ENCODE results near the gene MST1R. TPM values are rescaled to one million over a fixed set of nuclear protein-coding genes. Genes with fewer than 3 reads are reported as not detected.

Gene MST1R
- total and polyA plus RNA-seq, 2 donors (not counting 3 experiments of a cell fraction or from before 2014, with no cell fraction given): 0.93 to 2.4 TPM

DNA sequence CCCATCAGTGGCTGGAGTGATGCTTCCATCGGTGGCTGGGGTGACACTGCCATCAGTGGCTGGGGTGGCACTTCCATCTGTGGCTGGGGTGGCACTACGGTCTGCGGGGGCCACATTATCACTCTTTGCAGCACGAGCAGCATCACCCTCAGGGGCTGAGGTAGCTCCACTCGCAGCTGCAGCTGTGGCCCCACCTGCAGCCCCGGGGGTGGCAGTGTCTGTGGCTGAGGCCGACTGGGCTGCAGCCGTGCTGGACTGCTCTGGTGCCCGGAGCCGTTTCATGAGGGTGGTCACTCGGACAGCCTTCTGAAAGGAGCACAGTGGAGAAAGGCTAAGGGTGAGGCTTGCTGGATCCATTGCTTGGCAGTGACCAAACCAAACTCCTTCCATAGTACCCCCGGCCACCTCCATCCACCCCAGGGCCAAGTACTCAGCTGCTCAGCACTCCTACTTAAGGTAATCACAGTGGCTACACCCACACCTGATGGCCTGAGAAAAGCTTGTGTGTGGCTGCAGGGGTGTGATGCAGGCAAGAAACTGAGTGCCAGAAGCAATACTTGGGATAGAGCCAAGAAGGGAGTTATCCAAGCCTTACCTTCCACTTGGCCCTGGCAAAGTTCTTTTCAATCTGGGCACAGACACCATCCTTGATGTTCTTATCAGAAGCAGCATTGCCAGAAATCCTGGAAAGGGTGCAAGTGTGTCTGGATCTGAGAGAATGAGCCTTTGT, 43.9 kb downstream of the MST1R start:
- no peak overlapping the region for H3K9ac ChIP-seq (replicated peaks; ENCODE audit: extremely low read depth, insufficient read depth, low read length)
- H3K4me1 ChIP-seq (ENCODE audit: control insufficient read depth, extremely low read depth, insufficient read depth, low read length): peaks cover 12% of the 10 kb centered on the region
- TF ChIP-seq EZH2 (IDR thresholded peaks at IDR 0.05; ENCODE audit: borderline replicate concordance, low read depth, low read length, severe bottlenecking) (no peak), FOS (IDR thresholded peaks at IDR 0.05; ENCODE audit: borderline replicate concordance, insufficient read depth, low read length) (no peak), GATA2 (IDR thresholded peaks at IDR 0.05; ENCODE audit: insufficient read depth, insufficient read length, low read depth, low read length) (no peak), JUN (IDR thresholded peaks at IDR 0.05; ENCODE audit: borderline replicate concordance, insufficient read depth, insufficient read length, low read depth) (no peak), MYC (IDR thresholded peaks at IDR 0.05; ENCODE audit: low read depth, low read length) (no peak), POLR2A (IDR thresholded peaks at IDR 0.05; ENCODE audit: low read depth, low read length) (no peak), POLR2AphosphoS5 (IDR thresholded peaks at IDR 0.05; ENCODE audit: insufficient read depth, low read depth, low read length) (no peak)
- TF ChIP-seq, protein P1, sequence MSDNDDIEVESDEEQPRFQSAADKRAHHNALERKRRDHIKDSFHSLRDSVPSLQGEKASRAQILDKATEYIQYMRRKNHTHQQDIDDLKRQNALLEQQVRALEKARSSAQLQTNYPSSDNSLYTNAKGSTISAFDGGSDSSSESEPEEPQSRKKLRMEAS (IDR thresholded peaks at IDR 0.05; ENCODE audit: insufficient read depth, insufficient read length): no peak
- TF ChIP-seq, protein P2, sequence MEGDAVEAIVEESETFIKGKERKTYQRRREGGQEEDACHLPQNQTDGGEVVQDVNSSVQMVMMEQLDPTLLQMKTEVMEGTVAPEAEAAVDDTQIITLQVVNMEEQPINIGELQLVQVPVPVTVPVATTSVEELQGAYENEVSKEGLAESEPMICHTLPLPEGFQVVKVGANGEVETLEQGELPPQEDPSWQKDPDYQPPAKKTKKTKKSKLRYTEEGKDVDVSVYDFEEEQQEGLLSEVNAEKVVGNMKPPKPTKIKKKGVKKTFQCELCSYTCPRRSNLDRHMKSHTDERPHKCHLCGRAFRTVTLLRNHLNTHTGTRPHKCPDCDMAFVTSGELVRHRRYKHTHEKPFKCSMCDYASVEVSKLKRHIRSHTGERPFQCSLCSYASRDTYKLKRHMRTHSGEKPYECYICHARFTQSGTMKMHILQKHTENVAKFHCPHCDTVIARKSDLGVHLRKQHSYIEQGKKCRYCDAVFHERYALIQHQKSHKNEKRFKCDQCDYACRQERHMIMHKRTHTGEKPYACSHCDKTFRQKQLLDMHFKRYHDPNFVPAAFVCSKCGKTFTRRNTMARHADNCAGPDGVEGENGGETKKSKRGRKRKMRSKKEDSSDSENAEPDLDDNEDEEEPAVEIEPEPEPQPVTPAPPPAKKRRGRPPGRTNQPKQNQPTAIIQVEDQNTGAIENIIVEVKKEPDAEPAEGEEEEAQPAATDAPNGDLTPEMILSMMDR (IDR thresholded peaks at IDR 0.05; ENCODE audit: extremely low read depth in 1 of 2, insufficient read depth in 1 of 2, low read depth in 1 of 2, low read length in 2 of 2): no peak
- CTCF ChIA-PET: interaction anchor here (1.2 kb wide), 1 partner anchor 21 kb away, joined by 4 read pairs; no protein-coding TSS in a partner anchor
- no peak overlapping the region for H3K27ac ChIP-seq (ENCODE audit: insufficient read depth, low read depth, low read length)
- FAIRE-seq: no peak
- POLR2A ChIA-PET: interaction anchor here (0.9 kb wide), 1 partner anchor 52 kb away, joined by 3 read pairs; no protein-coding TSS in a partner anchor
- H3K4me2 ChIP-seq (ENCODE audit: insufficient read depth, low read length): no peak overlapping the region
- no peaks in the 10 kb centered on the region for H3K36me3 ChIP-seq (ENCODE audit: control insufficient read depth in 2 of 2, extremely low read depth in 1 of 2, insufficient read depth in 2 of 2, low read length in 2 of 2)
- no peak overlapping the region for H2AFZ ChIP-seq (ENCODE audit: low read depth, low read length)
- peaks cover 0 to 9% of the 10 kb centered on the region in 2 experiments for H3K27me3 ChIP-seq (ENCODE audit: control insufficient read depth in 2 of 2, insufficient read depth in 2 of 2, low read length in 2 of 2)
- dilution Hi-C loops (cut with MboI; ENCODE audit: extremely low pct_ligation_motif_present, low sequenced_read_pairs) (no loop called here), intact Hi-C loops (cut with micrococcal nuclease) (no loop called here)
- no peaks in the 10 kb centered on the region for H3K9me1 ChIP-seq (replicated peaks; ENCODE audit: control insufficient read depth, extremely low read depth, insufficient read depth, low read length)
- H4K20me1 ChIP-seq (replicated peaks; ENCODE audit: control insufficient read depth, extremely low read depth, insufficient read depth, low read length): no peaks in the 10 kb centered on the region
- DNase-seq (ENCODE audit: low read depth, low spot score): no peak
- H3K9me3 ChIP-seq (replicated peaks; ENCODE audit: control insufficient read depth, insufficient read depth, low read length): no peaks in the 10 kb centered on the region
- H3K4me3 ChIP-seq (replicated peaks in 1 of 3; ENCODE audit: insufficient read depth in 1 of 3, low read depth in 1 of 3, low read length in 3 of 3): no peak overlapping the region
- BruUV-seq (replicated peaks): no TSS peak
- H3K79me2 ChIP-seq (ENCODE audit: control insufficient read depth, insufficient read depth, low read length): peaks cover 3% of the 10 kb centered on the region
